ENCODE results near the gene C1orf122.
"Not testable (repeated sequence)": the region's sequence is repeated elsewhere in the genome, so short reads cannot be mapped to it uniquely, and the experiment has no call there.

The C1orf122 gene

GRCh38 chr1:37807555-37808368 lies at the start of gene C1orf122, which contains the start of gene YRDC:
Gene C1orf122, plus strand, starts transcription at chr1:37807790. Its CDS starts 615 bp downstream, at chr1:37808405.
Gene YRDC, minus strand, starts transcription at chr1:37808208. Its CDS starts 28 bp downstream, at chr1:37808180.
- FAIRE-seq, result no peak

- FAIRE-seq, result no peak
These were observed 48.1 kb upstream of the C1orf122 start for GRCh38 chr1:37759451-37759850.

GRCh38 chr1:37761416-37762095 lies 46.0 kb upstream of the C1orf122 start:
- no peak for FAIRE-seq

- FAIRE-seq, result no peak
These were observed 45.1 kb upstream of the C1orf122 start for GRCh38 chr1:37762516-37762915.

GRCh38 chr1:37763791-37764413 lies 43.7 kb upstream of the C1orf122 start:
- FAIRE-seq, result no peak

- FAIRE-seq, result no peak
These were observed 43.2 kb upstream of the C1orf122 start for GRCh38 chr1:37764414-37764825.

GRCh38 chr1:37764888-37765441 lies 42.6 kb upstream of the C1orf122 start, which contains the start of gene EPHA10:
Gene EPHA10, minus strand, starts transcription at chr1:37765120. Its CDS starts 54 bp downstream, at chr1:37765066.
- no peak for FAIRE-seq

- no peak for FAIRE-seq
These were observed 41.5 kb upstream of the C1orf122 start for GRCh38 chr1:37765916-37766664.

- FAIRE-seq, result no peak
These were observed 40.1 kb upstream of the C1orf122 start for GRCh38 chr1:37767488-37767887.

GRCh38 chr1:37771440-37771839 lies 36.1 kb upstream of the C1orf122 start:
- FAIRE-seq, result not testable (repeated sequence)

- FAIRE-seq, result no peak
These were observed 30.6 kb upstream of the C1orf122 start for GRCh38 chr1:37776946-37777516.

- FAIRE-seq, result no peak
These were observed 28.9 kb upstream of the C1orf122 start for GRCh38 chr1:37778654-37779053.

GRCh38 chr1:37782491-37782890 lies 25.1 kb upstream of the C1orf122 start:
- no peak for FAIRE-seq

- no peak for FAIRE-seq
These were observed 14.5 kb upstream of the C1orf122 start for GRCh38 chr1:37792943-37793686.

GRCh38 chr1:37793773-37794371 lies 13.7 kb upstream of the C1orf122 start, which contains the start of gene MANEAL:
Gene MANEAL, plus strand, starts transcription at chr1:37793847. Its CDS starts 336 bp downstream, at chr1:37794183.
- FAIRE-seq, result no peak

- no peak for FAIRE-seq
These were observed 12.9 kb upstream of the C1orf122 start for GRCh38 chr1:37794372-37795339.

- no peak for FAIRE-seq
These were observed 12.1 kb upstream of the C1orf122 start for GRCh38 chr1:37795340-37796125.

- FAIRE-seq, result no peak
These were observed 9.7 kb upstream of the C1orf122 start for GRCh38 chr1:37797750-37798345.
